Activated CD8-positive, alpha-beta T cell treated with anti-CD3 and anti-CD28 coated beads for 36 hours (primary cell): ENCODE measurements around the gene PTCD2. TPM values are rescaled to one million over a fixed set of nuclear protein-coding genes. Genes with fewer than 3 reads are reported as not detected.

Experiments used
- ATAC-seq: fragments of 200-7000 bp; cut with Tn5 transposase; one replicate; pipeline ENCODE4 v1.10.0; 2021; ENCODE audit warnings: mild to moderate bottlenecking, moderate library complexity
- CTCF ChIA-PET: fragments of 350-600 bp; sonication (Branson Sonifier 250); formaldehyde crosslinking; loops from one replicate; lab custom pipeline; 2021; ENCODE audit warnings: antibody characterized with exemption; lab: Charles Lee
- POLR2A ChIA-PET: fragments of 350-600 bp; sonication (Branson Sonifier 250); formaldehyde crosslinking; loops from one replicate; lab custom pipeline; 2021; ENCODE audit warnings: antibody characterized with exemption; lab: Charles Lee
- DNase-seq: peaks from one replicate; pipeline ENCODE4 v3.0.0-alpha.2; 2020
- H3K27ac Mint-ChIP-seq: one replicate; pipeline ENCODE4 v1.8.0; 2021; ENCODE audit warnings: mild to moderate bottlenecking, mixed read lengths
- H3K27me3 Mint-ChIP-seq: one replicate; pipeline ENCODE4 v1.8.0; 2021; ENCODE audit warnings: mixed read lengths
- H3K36me3 Mint-ChIP-seq: one replicate; pipeline ENCODE4 v1.8.0; 2021; ENCODE audit warnings: low read depth, mixed read lengths
- H3K4me1 Mint-ChIP-seq: one replicate; pipeline ENCODE4 v1.8.0; 2021; ENCODE audit warnings: low read depth, mixed read lengths
- H3K4me3 Mint-ChIP-seq: one replicate; pipeline ENCODE4 v1.8.0; 2021; ENCODE audit warnings: mild to moderate bottlenecking, moderate library complexity, mixed read lengths
- H3K9me3 Mint-ChIP-seq: one replicate; pipeline ENCODE4 v1.8.0; 2021; ENCODE audit warnings: mixed read lengths
- intact Hi-C: fragments of 100-400 bp; cut with micrococcal nuclease; formaldehyde crosslinking; loops from one replicate; pipeline ENCODE4 v1.10.0; 2022
- total RNA-seq, 2 experiments: library from RNA; stranded (reverse); gene quantifications; one replicate each; pipeline ENCODE4 v1.2.3, GENCODE V29; 2021
- TF ChIP-seq, protein P1 (sequence below): fragments of 200-600 bp; IDR thresholded peaks from one replicate; pipeline ENCODE4 v1.8.0; 2022; ENCODE audit warnings: antibody characterized with exemption, mild to moderate bottlenecking

The PTCD2 gene
- total RNA-seq, 2 experiments from 2014 or later: 10.9 to 11.7 TPM

DNA sequence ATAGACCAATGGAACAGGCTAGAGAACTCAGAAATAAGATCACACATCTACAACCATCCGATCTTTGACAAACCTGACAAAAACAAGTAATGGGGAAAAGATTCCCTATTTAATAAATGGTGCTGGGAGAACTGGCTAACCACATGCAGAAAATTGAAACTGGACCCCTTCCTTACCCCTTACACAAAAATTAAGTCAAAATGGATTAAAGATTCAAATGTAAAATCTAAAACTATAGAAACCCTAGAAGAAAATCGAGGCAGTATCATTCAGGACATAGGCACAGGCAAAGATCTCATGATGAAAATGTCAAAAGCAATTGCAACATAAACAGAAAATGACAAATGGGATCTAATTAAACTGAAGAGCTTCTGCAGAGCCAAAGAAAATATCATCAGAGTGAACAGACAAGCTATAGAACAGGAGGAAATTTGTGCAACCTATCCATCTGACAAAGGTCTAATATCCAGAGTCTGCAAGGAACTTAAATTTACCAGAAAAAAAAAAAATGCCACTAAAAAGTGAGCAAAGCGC lies 43.9 kb upstream of the PTCD2 start:
- H3K27me3 Mint-ChIP-seq: no peaks in the 10 kb centered on the region
- peaks cover 52% of the 10 kb centered on the region for H3K36me3 Mint-ChIP-seq

DNA sequence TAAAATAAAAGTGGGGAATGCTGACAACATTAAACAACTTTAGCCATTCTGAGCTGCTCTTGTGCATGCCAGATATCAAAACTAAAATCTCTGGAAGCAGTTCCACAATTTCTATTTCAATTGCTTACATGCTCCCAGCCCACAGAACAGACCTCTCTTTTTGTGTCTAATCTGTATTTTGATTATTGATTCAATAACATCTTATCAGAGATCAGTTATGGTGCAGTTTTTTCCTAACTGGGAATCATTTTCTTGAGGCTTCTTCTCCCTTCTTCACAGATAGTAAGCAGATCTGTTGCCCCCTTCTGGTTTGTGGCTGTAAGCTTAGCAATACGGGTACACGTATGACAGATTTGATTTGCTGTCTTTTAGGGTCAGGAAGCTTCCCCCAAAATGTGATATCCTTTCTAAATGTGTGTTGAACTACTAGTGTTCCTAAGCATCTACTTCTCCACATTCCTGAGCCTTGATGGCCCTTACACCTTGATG lies 39.5 kb upstream of the PTCD2 start:
- H3K36me3 Mint-ChIP-seq: peaks cover 51% of the 10 kb centered on the region
- intact Hi-C loops: no loop called here
- H3K27me3 Mint-ChIP-seq: no peaks in the 10 kb centered on the region
- DNase-seq (no peak), ATAC-seq (no peak)
- H3K9me3 Mint-ChIP-seq: no peaks in the 10 kb centered on the region
- ChIA-PET CTCF (interaction anchor here (1.0 to 1.4 kb wide), 3 partner anchors 8 to 27 kb away, joined by 3 to 5 read pairs (median 4); no protein-coding TSS in a partner anchor), POLR2A (no interaction called here)
- H3K4me3 Mint-ChIP-seq: no peak overlapping the region
- TF ChIP-seq, protein P1, sequence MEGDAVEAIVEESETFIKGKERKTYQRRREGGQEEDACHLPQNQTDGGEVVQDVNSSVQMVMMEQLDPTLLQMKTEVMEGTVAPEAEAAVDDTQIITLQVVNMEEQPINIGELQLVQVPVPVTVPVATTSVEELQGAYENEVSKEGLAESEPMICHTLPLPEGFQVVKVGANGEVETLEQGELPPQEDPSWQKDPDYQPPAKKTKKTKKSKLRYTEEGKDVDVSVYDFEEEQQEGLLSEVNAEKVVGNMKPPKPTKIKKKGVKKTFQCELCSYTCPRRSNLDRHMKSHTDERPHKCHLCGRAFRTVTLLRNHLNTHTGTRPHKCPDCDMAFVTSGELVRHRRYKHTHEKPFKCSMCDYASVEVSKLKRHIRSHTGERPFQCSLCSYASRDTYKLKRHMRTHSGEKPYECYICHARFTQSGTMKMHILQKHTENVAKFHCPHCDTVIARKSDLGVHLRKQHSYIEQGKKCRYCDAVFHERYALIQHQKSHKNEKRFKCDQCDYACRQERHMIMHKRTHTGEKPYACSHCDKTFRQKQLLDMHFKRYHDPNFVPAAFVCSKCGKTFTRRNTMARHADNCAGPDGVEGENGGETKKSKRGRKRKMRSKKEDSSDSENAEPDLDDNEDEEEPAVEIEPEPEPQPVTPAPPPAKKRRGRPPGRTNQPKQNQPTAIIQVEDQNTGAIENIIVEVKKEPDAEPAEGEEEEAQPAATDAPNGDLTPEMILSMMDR: peak; percentile 28
- no peak overlapping the region for H3K27ac Mint-ChIP-seq
- peaks cover 3% of the 10 kb centered on the region for H3K4me1 Mint-ChIP-seq

More for the DNA sequence above, 43.9 kb upstream of the PTCD2 start:
- DNase-seq: no peak
- Mint-ChIP-seq H3K27ac (no peak overlapping the region), H3K9me3 (no peaks in the 10 kb centered on the region), H3K4me3 (no peak overlapping the region), H3K4me1 (peaks cover 3% of the 10 kb centered on the region)
- no peak for ATAC-seq
- POLR2A ChIA-PET: no interaction called here
- CTCF ChIA-PET: no interaction called here
- TF ChIP-seq, protein P1: no peak
- intact Hi-C loops: no loop called here

DNA sequence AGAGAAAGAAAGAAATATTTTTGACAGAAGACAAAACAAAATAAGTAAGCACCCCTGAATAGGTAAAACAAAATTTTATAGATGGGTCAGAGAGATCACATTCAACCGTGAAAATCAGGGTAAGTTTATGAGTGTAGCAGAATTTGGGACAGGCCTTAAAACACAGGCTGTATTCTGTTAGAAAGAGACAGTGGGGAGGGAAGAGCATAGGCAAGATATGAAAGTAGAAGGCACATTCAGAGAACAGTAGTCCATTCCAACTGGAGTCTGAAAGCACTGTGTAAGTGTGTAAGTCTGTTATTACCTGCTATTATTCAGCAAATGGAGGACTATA lies 38.8 kb upstream of the PTCD2 start:
- peaks cover 3% of the 10 kb centered on the region for H3K4me1 Mint-ChIP-seq
- H3K36me3 Mint-ChIP-seq: peaks cover 43% of the 10 kb centered on the region
- ChIA-PET POLR2A (no interaction called here), CTCF (no interaction called here)
- TF ChIP-seq, protein P1: no peak
- no peak for DNase-seq
- H3K4me3 Mint-ChIP-seq: no peak overlapping the region
- H3K9me3 Mint-ChIP-seq: no peaks in the 10 kb centered on the region
- intact Hi-C loops: no loop called here
- ATAC-seq: no peak
- H3K27ac Mint-ChIP-seq: no peak overlapping the region
- no peaks in the 10 kb centered on the region for H3K27me3 Mint-ChIP-seq

DNA sequence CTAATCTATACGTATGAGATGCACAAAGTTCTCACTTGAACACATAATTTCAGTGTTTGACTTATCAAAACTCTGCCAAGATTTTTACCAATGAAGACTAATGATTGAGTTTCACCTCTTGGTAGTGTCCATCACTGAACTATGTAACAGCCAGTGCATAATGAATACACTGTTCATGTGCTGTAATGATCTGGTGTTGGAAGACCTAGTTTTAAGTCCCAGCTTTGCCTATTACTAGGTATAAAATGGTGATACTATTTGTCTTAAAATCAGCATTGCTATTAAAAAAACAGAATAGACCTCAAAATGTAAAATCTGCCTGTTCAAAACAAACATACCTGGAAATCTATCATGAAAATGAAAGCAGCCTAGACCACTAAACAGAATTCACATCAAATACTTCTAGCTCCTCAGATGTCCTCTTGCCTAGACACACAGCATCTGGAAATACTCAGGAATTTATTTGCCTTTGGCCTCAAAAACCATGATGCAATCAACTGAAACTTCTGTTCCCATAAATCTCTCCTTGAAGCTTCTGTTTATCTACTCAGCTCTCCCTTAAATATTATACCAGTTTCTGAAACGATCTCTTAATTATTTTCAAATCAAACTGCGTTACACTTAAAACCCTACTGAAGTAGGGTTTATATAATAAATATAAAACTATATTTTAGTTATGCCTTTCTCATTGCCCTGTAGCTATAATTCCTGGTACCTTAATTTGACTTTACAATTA lies 38.2 kb upstream of the PTCD2 start:
- H3K27ac Mint-ChIP-seq: peak overlapping the region; percentile 1
- no peak overlapping the region for H3K4me3 Mint-ChIP-seq
- intact Hi-C loops: no loop called here
- ATAC-seq: no peak
- H3K9me3 Mint-ChIP-seq: no peaks in the 10 kb centered on the region
- CTCF ChIA-PET: interaction anchor here (0.7 to 1.1 kb wide), 3 partner anchors 10 to 26 kb away, joined by 3 read pairs; no protein-coding TSS in a partner anchor
- DNase-seq: no peak
- H3K27me3 Mint-ChIP-seq: no peaks in the 10 kb centered on the region
- POLR2A ChIA-PET: no interaction called here
- H3K4me1 Mint-ChIP-seq: peaks cover 1% of the 10 kb centered on the region
- H3K36me3 Mint-ChIP-seq: peaks cover 41% of the 10 kb centered on the region
- TF ChIP-seq, protein P1: no peak

DNA sequence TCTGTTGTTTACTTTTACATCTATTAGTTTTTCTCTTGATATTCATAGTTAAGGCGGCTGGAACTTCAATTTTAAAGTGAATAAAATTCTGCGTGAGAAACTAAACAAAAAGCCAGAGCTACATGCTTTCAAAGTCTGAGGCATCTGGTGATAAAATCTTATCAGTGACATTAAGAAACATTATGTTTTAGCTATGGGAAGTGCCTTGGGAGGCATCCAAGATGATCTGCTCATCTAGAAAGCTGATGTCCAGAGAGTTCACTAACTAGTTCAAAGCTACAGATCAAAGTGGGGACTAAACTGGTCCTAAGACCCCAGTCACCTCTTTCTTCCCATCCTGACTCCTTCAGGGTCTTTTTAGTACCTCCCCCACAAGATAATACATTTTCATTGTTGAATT lies 37.3 kb upstream of the PTCD2 start:
- POLR2A ChIA-PET: no interaction called here
- ATAC-seq (no peak), DNase-seq (no peak)
- no peaks in the 10 kb centered on the region for H3K4me1 Mint-ChIP-seq
- no peak overlapping the region for H3K27ac Mint-ChIP-seq
- H3K27me3 Mint-ChIP-seq: no peaks in the 10 kb centered on the region
- intact Hi-C loops: no loop called here
- TF ChIP-seq, protein P1: no peak
- no peaks in the 10 kb centered on the region for H3K9me3 Mint-ChIP-seq
- no peak overlapping the region for H3K4me3 Mint-ChIP-seq
- CTCF ChIA-PET: interaction anchor here (1.0 to 1.1 kb wide), 2 partner anchors 13 to 26 kb away, joined by 3 read pairs; no protein-coding TSS in a partner anchor
- peaks cover 38% of the 10 kb centered on the region for H3K36me3 Mint-ChIP-seq
